Measurements from ENCODE around the gene METTL21C.

Gene METTL21C

GRCh38 chr13:102708211-102708610 lies 13.4 kb upstream of the METTL21C start:
- H3K27ac ChIP-seq (ENCODE audit: low read length): no peak overlapping the region
- peaks cover 0 to 5% of the 10 kb centered on the region in 2 donors for H3K9me3 ChIP-seq (ENCODE audit: control insufficient read depth in 1 of 2, low read length in 2 of 2)
- H3K36me3 ChIP-seq (ENCODE audit: control insufficient read depth in 1 of 2, insufficient read depth in 2 of 2, low read length in 2 of 2): no peaks in the 10 kb centered on the region

GRCh38 chr13:102707467-102707866 lies 12.6 kb upstream of the METTL21C start:
- Histone ChIP-seq H3K36me3 (ENCODE audit: control insufficient read depth in 1 of 2, insufficient read depth in 2 of 2, low read length in 2 of 2) (no peaks in the 10 kb centered on the region), H3K4me1 (ENCODE audit: control insufficient read depth in 1 of 2, insufficient read depth in 2 of 2, low read length in 2 of 2) (peaks cover 0 to 6% of the 10 kb centered on the region in 2 donors), H3K9me3 (ENCODE audit: control insufficient read depth in 1 of 2, low read length in 2 of 2) (peaks cover 0 to 5% of the 10 kb centered on the region in 2 donors), H3K4me3 (ENCODE audit: low read depth in 1 of 2, low read length in 2 of 2) (no peak overlapping the region), H3K27ac (ENCODE audit: low read length) (no peak overlapping the region), H3K27me3 (ENCODE audit: low read depth, low read length) (no peaks in the 10 kb centered on the region)

More at GRCh38 chr13:102708211-102708610, 13.4 kb upstream of the METTL21C start:
- Histone ChIP-seq H3K4me3 (ENCODE audit: low read depth in 1 of 2, low read length in 2 of 2) (no peak overlapping the region), H3K4me1 (ENCODE audit: control insufficient read depth in 1 of 2, insufficient read depth in 2 of 2, low read length in 2 of 2) (peaks cover 0 to 6% of the 10 kb centered on the region in 2 donors), H3K27me3 (ENCODE audit: low read depth, low read length) (no peaks in the 10 kb centered on the region)

DNA sequence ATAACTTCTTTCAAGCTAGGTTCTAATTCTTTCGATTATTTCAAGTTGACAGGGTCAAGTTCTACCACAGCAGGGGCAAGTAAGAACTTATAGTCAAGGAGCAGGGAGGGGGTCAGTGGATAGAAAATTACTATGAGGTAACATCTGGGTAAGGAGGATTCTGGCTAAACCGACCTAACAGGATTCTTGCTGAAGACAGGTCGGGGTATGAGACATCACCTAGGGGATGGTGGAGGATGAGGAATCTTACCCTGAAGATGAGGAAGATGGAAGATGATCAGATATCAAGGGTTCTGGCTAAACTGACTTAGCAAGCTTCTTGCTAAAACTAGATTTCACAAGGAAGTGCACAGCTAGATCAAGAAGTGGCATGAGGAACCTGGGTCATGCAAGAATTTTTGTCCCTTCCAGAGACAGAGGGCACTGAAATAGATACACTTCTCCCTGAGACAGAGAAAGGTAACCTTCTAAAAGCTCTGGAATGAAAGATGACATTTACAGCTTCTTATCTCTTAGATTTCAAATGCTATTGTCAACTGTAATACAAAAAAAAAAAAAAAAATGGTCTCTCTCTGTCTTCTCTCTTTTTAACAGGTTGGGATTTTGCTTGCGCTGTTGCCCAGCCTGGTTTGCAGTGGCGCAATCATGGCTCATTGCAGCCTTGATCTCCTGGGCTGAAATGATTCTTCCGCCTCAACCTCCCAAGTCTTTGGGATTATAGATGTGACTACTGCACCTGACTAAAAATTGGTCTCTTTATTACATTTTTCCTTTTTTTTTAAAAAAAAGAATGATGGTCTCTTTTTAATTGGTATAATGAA lies 9.6 kb upstream of the METTL21C start:
- no peak overlapping the region for H3K4me3 ChIP-seq (ENCODE audit: low read depth in 1 of 2, low read length in 2 of 2)
- no peak overlapping the region for H3K27ac ChIP-seq (ENCODE audit: low read length)
- H3K36me3 ChIP-seq (ENCODE audit: control insufficient read depth in 1 of 2, insufficient read depth in 2 of 2, low read length in 2 of 2): no peaks in the 10 kb centered on the region
- no peaks in the 10 kb centered on the region for H3K27me3 ChIP-seq (ENCODE audit: low read depth, low read length)
- peaks cover 0 to 5% of the 10 kb centered on the region in 2 donors for H3K9me3 ChIP-seq (ENCODE audit: control insufficient read depth in 1 of 2, low read length in 2 of 2)
- peaks cover 0 to 6% of the 10 kb centered on the region in 2 donors for H3K4me1 ChIP-seq (ENCODE audit: control insufficient read depth in 1 of 2, insufficient read depth in 2 of 2, low read length in 2 of 2)

GRCh38 chr13:102703726-102704035 lies 8.8 kb upstream of the METTL21C start:
- no peaks in the 10 kb centered on the region for H3K36me3 ChIP-seq (ENCODE audit: control insufficient read depth in 1 of 2, insufficient read depth in 2 of 2, low read length in 2 of 2)
- H3K4me3 ChIP-seq (ENCODE audit: low read depth in 1 of 2, low read length in 2 of 2): no peak overlapping the region
- H3K27ac ChIP-seq (ENCODE audit: low read length): no peak overlapping the region
- peaks cover 0 to 7% of the 10 kb centered on the region in 2 donors for H3K9me3 ChIP-seq (ENCODE audit: control insufficient read depth in 1 of 2, low read length in 2 of 2)
- H3K27me3 ChIP-seq (ENCODE audit: low read depth, low read length): no peaks in the 10 kb centered on the region
- H3K4me1 ChIP-seq (ENCODE audit: control insufficient read depth in 1 of 2, insufficient read depth in 2 of 2, low read length in 2 of 2): peaks cover 0 to 6% of the 10 kb centered on the region in 2 donors

GRCh38 chr13:102702965-102703725 lies 8.3 kb upstream of the METTL21C start:
- no peaks in the 10 kb centered on the region for H3K27me3 ChIP-seq (ENCODE audit: low read depth, low read length)
- H3K4me3 ChIP-seq (ENCODE audit: low read depth in 1 of 2, low read length in 2 of 2): no peak overlapping the region
- H3K27ac ChIP-seq (ENCODE audit: low read length): no peak overlapping the region
- peaks cover 0 to 8% of the 10 kb centered on the region in 2 donors for H3K9me3 ChIP-seq (ENCODE audit: control insufficient read depth in 1 of 2, low read length in 2 of 2)
- H3K4me1 ChIP-seq (ENCODE audit: control insufficient read depth in 1 of 2, insufficient read depth in 2 of 2, low read length in 2 of 2): peaks cover 0 to 6% of the 10 kb centered on the region in 2 donors
- no peaks in the 10 kb centered on the region for H3K36me3 ChIP-seq (ENCODE audit: control insufficient read depth in 1 of 2, insufficient read depth in 2 of 2, low read length in 2 of 2)

- no peaks in the 10 kb centered on the region for H3K27me3 ChIP-seq (ENCODE audit: low read depth, low read length)
- H3K4me3 ChIP-seq (ENCODE audit: low read depth in 1 of 2, low read length in 2 of 2): no peak overlapping the region
- no peak overlapping the region for H3K27ac ChIP-seq (ENCODE audit: low read length)
- H3K36me3 ChIP-seq (ENCODE audit: control insufficient read depth in 1 of 2, insufficient read depth in 2 of 2, low read length in 2 of 2): no peaks in the 10 kb centered on the region
- H3K4me1 ChIP-seq (ENCODE audit: control insufficient read depth in 1 of 2, insufficient read depth in 2 of 2, low read length in 2 of 2): no peaks in the 10 kb centered on the region
- peaks cover 0 to 8% of the 10 kb centered on the region in 2 donors for H3K9me3 ChIP-seq (ENCODE audit: control insufficient read depth in 1 of 2, low read length in 2 of 2)
Measured at GRCh38 chr13:102701331-102701730, 6.5 kb upstream of the METTL21C start.

DNA sequence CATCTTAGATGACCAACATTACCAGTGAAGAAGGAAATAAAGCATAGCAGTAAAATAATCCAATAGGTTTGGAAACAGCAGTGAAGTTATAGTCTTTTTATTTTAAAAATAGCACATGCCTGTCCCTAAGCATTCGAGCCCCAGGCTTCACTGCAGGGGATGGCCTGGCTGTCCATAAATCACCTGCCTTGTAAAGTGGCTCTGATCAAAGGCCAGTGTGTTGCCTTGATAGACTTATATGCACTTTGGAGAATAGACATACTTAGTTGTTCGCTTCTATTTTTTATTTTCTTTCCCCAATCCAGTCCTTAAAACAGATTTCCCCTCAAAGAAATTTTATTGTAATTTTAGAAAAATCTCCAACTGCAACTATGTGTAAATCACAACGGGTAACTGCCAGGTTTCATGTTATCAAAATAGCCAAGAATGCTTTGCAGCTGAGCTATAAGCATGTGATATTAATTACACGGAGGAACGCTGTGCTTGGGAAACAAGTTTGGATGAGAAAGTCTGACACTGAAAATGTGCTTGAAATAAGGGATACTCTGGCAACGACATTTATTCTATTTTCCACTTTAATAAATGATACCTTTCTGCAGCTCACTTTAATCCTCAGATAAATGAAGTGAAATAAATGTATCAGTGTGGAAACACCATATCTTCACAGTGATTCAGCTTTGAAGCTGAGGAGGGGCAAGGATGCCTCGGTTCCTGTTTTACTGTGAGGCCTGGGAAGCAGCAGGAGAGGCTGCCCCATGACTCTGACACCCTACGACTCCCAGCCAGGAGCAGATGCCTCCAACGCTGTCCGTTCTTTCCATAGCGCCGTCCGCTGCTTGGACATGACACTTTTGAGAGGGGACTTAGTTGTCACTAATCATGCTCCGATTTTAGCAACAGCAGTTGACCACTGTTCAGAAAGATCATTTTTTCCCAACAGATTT lies 5.5 kb upstream of the METTL21C start:
- no peaks in the 10 kb centered on the region for H3K27me3 ChIP-seq (ENCODE audit: low read depth, low read length)
- H3K4me1 ChIP-seq (ENCODE audit: control insufficient read depth in 1 of 2, insufficient read depth in 2 of 2, low read length in 2 of 2): no peaks in the 10 kb centered on the region
- H3K4me3 ChIP-seq (ENCODE audit: low read depth in 1 of 2, low read length in 2 of 2): no peak overlapping the region
- no peak overlapping the region for H3K27ac ChIP-seq (ENCODE audit: low read length)
- no peaks in the 10 kb centered on the region for H3K36me3 ChIP-seq (ENCODE audit: control insufficient read depth in 1 of 2, insufficient read depth in 2 of 2, low read length in 2 of 2)
- peaks cover 0 to 8% of the 10 kb centered on the region in 2 donors for H3K9me3 ChIP-seq (ENCODE audit: control insufficient read depth in 1 of 2, low read length in 2 of 2)

DNA sequence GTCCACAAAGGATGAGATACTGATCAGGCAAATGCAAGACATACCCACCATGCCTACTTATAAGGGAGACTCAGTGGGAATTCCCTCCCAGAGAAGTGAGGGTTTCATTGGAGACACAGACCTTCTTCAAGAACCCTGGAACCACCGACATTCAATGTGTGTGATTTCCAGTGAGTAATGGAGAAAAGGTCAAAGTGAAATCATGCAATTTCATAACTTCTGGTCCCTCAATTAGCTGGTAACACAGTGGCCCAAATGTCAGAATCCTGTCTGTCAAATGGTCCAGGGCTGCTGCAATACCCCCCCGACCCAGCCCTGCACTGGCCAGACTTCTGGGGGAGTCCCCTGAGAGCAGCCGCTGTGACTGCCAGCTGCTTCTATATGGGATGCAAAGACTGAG lies 4.7 kb upstream of the METTL21C start:
- Histone ChIP-seq H3K27me3 (ENCODE audit: low read depth, low read length) (no peaks in the 10 kb centered on the region), H3K9me3 (ENCODE audit: control insufficient read depth in 1 of 2, low read length in 2 of 2) (peaks cover 0 to 8% of the 10 kb centered on the region in 2 donors), H3K27ac (ENCODE audit: low read length) (no peak overlapping the region), H3K4me1 (ENCODE audit: control insufficient read depth in 1 of 2, insufficient read depth in 2 of 2, low read length in 2 of 2) (no peaks in the 10 kb centered on the region), H3K4me3 (ENCODE audit: low read depth in 1 of 2, low read length in 2 of 2) (no peak overlapping the region), H3K36me3 (ENCODE audit: control insufficient read depth in 1 of 2, insufficient read depth in 2 of 2, low read length in 2 of 2) (no peaks in the 10 kb centered on the region)

DNA sequence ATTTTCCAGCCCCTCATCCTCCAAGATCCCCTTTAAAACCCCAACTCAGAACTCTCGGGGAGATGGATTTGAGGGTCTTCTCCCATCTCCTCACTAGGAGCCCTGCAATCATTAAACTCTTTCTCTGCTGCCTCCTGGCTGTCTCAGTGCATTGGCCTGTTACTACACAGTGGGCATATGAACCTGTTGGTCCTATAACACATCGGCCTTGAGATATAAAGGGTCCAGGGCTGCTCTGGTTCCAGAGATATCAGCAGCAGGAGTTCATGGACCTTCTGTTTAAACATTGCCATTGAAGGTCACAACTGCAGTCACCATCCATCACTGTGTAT lies 3.8 kb upstream of the METTL21C start:
- no peaks in the 10 kb centered on the region for H3K4me1 ChIP-seq (ENCODE audit: control insufficient read depth in 1 of 2, insufficient read depth in 2 of 2, low read length in 2 of 2)
- H3K27me3 ChIP-seq (ENCODE audit: low read depth, low read length): no peaks in the 10 kb centered on the region
- H3K9me3 ChIP-seq (ENCODE audit: control insufficient read depth in 1 of 2, low read length in 2 of 2): peaks cover 0 to 8% of the 10 kb centered on the region in 2 donors
- no peak overlapping the region for H3K27ac ChIP-seq (ENCODE audit: low read length)
- H3K4me3 ChIP-seq (ENCODE audit: low read depth in 1 of 2, low read length in 2 of 2): no peak overlapping the region
- no peaks in the 10 kb centered on the region for H3K36me3 ChIP-seq (ENCODE audit: control insufficient read depth in 1 of 2, insufficient read depth in 2 of 2, low read length in 2 of 2)

- H3K4me1 ChIP-seq (ENCODE audit: control insufficient read depth in 1 of 2, insufficient read depth in 2 of 2, low read length in 2 of 2): no peaks in the 10 kb centered on the region
- H3K36me3 ChIP-seq (ENCODE audit: control insufficient read depth in 1 of 2, insufficient read depth in 2 of 2, low read length in 2 of 2): no peaks in the 10 kb centered on the region
- no peaks in the 10 kb centered on the region for H3K27me3 ChIP-seq (ENCODE audit: low read depth, low read length)
- H3K4me3 ChIP-seq (ENCODE audit: low read depth in 1 of 2, low read length in 2 of 2): no peak overlapping the region
- H3K9me3 ChIP-seq (ENCODE audit: control insufficient read depth in 1 of 2, low read length in 2 of 2): peaks cover 0 to 8% of the 10 kb centered on the region in 2 donors
- H3K27ac ChIP-seq (ENCODE audit: low read length): no peak overlapping the region
Measured at GRCh38 chr13:102697929-102698648, 3.2 kb upstream of the METTL21C start.
